Measurements from ENCODE around the gene GPRIN3. TPM values are rescaled to one million over a fixed set of nuclear protein-coding genes. Genes with fewer than 3 reads are reported as not detected.

GPRIN3 gene
- total and polyA plus RNA-seq, 8 donors, result 0.84 to 7.6 (median 3.1) TPM

- Histone ChIP-seq H3K27ac (no peak overlapping the region), H3K4me3 (no peak overlapping the region), H3K4me1 (peaks cover 0 to 17% (median 0%) of the 10 kb centered on the region in 3 donors), H3K36me3 (no peaks in the 10 kb centered on the region), H3K27me3 (no peaks in the 10 kb centered on the region), H3K9me3 (no peaks in the 10 kb centered on the region)
- intact Hi-C loops (cut with DNase I), result no loop called here
- ATAC-seq, result no peak
- no peak for TF ChIP-seq CTCF (IDR thresholded peaks at IDR 0.05)
- WGBS, 2 donors, result 25 to 46% methylated on average over 2 of the region's 2 CpGs
- no peak for FAIRE-seq
- DNase-seq, result no peak
These were observed 21.9 kb downstream of the GPRIN3 start for GRCh38 chr4:89285745-89286144.

- Histone ChIP-seq H3K4me1 (peaks cover 0 to 17% (median 0%) of the 10 kb centered on the region in 3 donors), H3K27me3 (no peaks in the 10 kb centered on the region), H3K4me3 (no peak overlapping the region), H3K9me3 (no peaks in the 10 kb centered on the region), H3K27ac (no peak overlapping the region), H3K36me3 (no peaks in the 10 kb centered on the region)
- DNase-seq, result no peak
- FAIRE-seq, result no peak
- 92 to 95% methylated on average over 3 of the region's 3 CpGs for WGBS, 2 donors
- TF ChIP-seq CTCF (IDR thresholded peaks at IDR 0.05), result no peak
- intact Hi-C loops (cut with DNase I), result no loop called here
- ATAC-seq, result peak in 2 of 4 donors; percentile 31 to 66
These were observed 22.8 kb downstream of the GPRIN3 start for GRCh38 chr4:89284828-89285227.

- H3K4me1 ChIP-seq, result peaks cover 0 to 17% (median 0%) of the 10 kb centered on the region in 3 donors
- TF ChIP-seq CTCF (IDR thresholded peaks at IDR 0.05), result no peak
- intact Hi-C loops (cut with DNase I), result no loop called here
- H3K27ac ChIP-seq, result peak overlapping the region in 1 of 4 donors; percentile 17
- ATAC-seq, result peak in 1 of 4 donors; percentile 6
- no peaks in the 10 kb centered on the region for H3K27me3 ChIP-seq
- H3K4me3 ChIP-seq, result no peak overlapping the region
- H3K9me3 ChIP-seq, result no peaks in the 10 kb centered on the region
- FAIRE-seq, result no peak
- WGBS, 2 donors, result 88 to 90% methylated on average over 2 of the region's 2 CpGs
- no peak for DNase-seq
- H3K36me3 ChIP-seq, result no peaks in the 10 kb centered on the region
These were observed 23.6 kb downstream of the GPRIN3 start for GRCh38 chr4:89284020-89284424.

GRCh38 chr4:89283226-89284009 is 24.2 kb downstream of the GPRIN3 start:
- FAIRE-seq (no peak), ATAC-seq (peak; percentile 57 to 79 (median 60)), DNase-seq (no peak)
- Histone ChIP-seq H3K4me3 (no peak overlapping the region), H3K27me3 (no peaks in the 10 kb centered on the region), H3K27ac (peak overlapping the region in 2 of 4 donors; percentile 35 to 41), H3K9me3 (no peaks in the 10 kb centered on the region), H3K4me1 (peaks cover 0 to 17% (median 0%) of the 10 kb centered on the region in 3 donors), H3K36me3 (no peaks in the 10 kb centered on the region)
- intact Hi-C loops (cut with DNase I), result no loop called here
- 85 to 86% methylated on average over 5 of the region's 5 CpGs for WGBS, 2 donors
- no peak for TF ChIP-seq CTCF (IDR thresholded peaks at IDR 0.05)

- Histone ChIP-seq H3K4me3 (no peak overlapping the region), H3K4me1 (peaks cover 2 to 22% (median 9%) of the 10 kb centered on the region in 3 donors), H3K9me3 (no peaks in the 10 kb centered on the region), H3K27me3 (no peaks in the 10 kb centered on the region), H3K36me3 (no peaks in the 10 kb centered on the region), H3K27ac (no peak overlapping the region)
- ATAC-seq, result no peak
- no peak for TF ChIP-seq CTCF (IDR thresholded peaks at IDR 0.05)
- no peak for DNase-seq
- intact Hi-C loops (cut with DNase I), result no loop called here
- FAIRE-seq, result no peak
- 52 to 59% methylated on average over 4 of the region's 4 CpGs for WGBS, 2 donors
These were observed 28.2 kb downstream of the GPRIN3 start for GRCh38 chr4:89279385-89279784.

Data from pancreas (tissue), 10 donors.